HG03378 (cell line): ENCODE data around the gene FCGR3A.

ENCODE experiments used
- ATAC-seq: cut with Tn5 transposase; IDR thresholded peaks from one replicate; pipeline ENCODE4 v1.9.1; 2021; ENCODE audit warnings: mild to moderate bottlenecking, moderate library complexity; ENCODE audit not compliant: unreplicated experiment

FCGR3A gene

DNA sequence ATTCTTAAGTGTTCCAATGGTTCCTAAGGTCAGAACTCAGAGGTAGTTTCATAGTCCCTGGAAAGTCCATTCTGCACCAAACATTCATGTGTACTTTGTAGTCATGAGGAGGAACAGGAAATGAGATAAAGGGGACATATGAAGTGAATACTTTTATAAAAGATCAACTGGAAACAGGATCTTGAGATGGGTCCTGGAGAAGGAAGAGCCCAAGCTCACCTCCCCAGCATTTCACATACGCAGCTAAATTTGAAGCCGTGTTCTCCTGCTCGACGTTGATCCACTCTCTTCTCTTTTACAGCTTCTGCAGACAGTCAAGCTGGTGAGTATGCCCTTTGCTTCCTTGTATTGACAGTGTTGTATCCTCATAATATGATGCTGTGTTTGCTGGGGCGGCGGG is 43.9 kb downstream of the FCGR3A start:
- ATAC-seq, result no peak

DNA sequence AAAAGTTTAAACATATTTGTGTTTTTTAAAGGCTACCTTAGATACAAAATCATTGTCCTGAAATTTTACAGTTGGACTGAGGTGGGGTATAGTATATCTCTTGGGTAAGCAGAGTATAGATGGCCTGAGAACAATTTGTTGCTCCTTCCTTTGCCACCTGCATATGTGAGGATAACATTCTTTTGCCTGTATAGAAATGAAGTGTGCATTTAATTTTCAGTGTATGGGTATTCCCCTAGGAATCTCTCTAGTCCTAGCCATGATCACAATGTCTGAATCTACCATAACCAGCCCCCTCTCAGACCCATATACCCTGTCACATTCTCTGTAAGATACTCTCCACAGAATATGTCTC is 46.2 kb downstream of the FCGR3A start:
- no peak for ATAC-seq

DNA sequence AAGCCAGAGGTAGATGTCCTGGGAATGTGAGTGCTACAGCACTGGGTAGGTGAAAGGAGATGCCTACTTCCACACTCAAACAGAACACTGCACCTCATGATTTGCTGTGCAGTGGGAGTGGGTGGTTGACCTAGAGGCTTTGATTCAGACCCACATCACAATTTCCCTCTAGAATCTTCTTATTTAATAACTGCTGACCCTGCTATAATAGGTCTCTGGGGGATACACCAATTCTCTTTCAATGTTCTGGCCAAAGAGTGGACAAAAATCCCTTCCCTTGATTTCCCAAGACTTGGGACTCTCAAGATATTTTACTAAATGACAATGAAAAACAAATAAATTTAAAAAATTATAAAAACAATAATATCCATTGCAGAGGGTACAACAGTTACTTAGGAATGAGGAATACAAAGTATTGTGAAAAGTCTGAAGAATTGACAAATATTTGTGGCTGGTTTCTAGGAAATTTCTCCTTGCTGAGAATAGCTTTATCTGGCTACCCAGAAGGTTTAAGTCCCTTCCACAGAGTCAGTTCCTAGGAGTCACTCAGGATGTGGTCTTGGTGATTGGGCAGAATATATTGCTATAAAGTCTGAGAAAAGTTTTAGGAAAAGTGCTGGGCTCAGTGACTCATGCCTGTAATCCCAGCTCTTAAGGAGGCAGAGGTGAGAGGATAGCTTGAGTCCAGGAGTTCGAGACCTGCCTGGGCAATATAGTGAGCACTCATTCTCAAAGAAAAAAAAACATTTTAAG is 46.8 kb downstream of the FCGR3A start:
- no peak for ATAC-seq

DNA sequence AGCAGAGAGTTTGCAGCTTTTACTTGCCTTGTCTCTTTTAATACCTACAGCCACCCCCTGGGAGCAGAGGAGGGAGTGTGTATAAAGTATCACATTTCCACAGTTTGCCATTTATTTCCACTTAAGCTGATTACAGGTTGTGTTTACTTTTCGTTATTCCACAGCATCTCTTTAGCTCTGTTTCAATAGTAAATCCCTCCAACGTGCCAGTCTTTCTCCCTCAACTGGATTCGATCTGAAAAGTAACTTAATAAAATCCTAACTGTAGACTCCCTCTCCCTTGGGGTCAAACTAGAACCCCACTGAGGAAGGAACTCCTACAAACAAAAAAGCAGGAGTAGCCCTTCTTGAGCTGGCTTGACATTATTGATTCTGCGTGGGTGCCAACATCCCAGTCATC is 47.4 kb downstream of the FCGR3A start:
- no peak for ATAC-seq

DNA sequence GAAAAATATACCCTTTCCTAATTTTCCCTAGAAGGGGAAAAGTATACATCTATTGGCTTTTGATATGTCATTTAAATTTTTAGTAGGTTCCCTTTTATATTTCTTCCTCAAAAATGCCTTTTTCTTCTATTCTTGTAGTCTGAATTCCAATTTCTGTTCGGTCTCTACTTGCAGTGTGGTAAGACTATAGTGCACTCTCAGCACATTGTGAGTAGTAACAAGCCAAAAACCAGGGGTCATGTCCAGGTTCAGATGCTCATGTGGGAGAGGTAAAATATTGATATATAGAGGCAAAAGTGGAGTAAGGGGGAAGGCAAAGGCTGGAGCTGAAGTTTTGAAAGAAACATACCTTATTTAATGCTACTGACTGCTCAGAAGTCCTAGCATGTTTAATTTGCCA is 48.4 kb downstream of the FCGR3A start:
- ATAC-seq, result no peak

DNA sequence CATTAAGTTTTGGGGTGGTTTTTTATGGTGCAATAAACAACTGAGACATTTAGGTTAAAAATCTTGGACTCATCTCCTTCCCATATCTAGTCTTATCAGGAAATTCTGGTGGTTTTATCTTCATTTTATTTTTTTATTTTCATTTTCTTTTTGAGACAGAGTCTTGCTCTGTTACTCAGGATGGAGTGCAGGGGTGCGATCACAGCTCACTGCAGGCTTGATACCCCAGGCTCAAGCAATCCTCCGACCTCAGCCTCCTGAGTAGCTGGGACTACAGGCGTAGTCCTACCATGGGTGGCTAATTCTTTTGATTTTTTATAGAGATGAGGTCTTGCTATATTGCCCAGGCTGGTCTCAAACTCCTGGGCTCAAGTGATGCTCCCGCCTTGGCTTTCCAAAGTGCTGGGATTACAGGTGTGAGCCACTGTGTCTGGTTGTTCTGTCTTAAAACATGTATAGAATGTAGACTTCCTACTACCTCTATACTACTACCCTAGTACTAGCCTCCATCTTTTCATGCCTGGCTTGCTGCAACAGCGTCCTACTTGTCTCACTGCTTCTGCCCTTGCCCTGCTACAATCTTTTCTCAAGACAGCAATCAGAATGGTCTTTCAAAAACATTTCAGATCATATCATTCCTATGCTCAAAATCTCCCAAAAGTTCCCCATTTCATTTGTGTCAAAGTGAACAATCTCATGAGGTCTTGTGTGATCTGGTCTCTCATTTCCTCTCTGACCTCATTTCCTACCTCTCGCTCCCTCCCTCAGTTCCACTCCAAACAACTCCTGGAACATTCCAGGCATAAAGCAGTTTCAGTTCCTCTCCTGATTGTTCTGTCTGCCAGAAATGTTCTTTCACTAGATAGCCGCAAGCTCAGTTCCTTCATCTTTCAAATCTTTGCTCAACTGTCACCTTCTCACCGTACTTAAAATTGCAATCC is 50.2 kb downstream of the FCGR3A start:
- no peak for ATAC-seq

DNA sequence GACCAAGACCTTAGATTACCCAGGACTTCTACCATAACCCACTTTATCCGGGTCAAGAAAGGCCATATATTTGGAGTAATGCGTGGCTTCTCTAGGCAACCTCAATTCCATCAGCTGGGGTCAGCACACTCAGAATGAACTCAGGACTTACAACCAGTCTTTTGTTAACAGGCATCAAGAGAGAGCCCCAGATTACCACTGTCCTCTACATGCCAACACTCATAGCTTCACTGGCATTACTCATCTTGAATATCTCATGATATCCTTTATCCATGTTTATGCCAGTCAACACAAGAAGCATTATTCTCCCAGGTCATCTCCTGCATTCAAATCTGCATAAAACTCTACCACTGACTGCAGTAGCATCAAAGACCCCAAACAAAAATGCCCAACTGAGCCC is 51.0 kb downstream of the FCGR3A start:
- ATAC-seq, result no peak

DNA sequence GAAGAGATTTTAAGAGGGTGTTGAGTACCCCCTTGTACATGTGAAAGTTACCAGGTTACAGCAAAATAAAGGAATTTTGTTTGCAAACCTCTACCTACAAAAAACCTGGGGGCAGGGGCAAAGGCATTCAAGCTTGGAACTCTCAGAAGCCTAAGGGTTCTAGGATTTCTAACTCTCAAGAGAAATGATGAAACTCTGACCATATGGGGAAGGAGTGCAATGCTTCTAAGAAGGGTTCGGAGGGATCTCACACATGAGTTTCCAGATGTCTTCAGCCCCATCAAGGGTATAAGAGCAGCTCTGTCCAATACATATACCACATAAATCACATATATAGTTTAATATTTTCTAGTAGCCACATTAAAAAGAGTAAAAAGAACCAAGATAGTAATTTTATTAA is 51.7 kb downstream of the FCGR3A start:
- ATAC-seq, result no peak

DNA sequence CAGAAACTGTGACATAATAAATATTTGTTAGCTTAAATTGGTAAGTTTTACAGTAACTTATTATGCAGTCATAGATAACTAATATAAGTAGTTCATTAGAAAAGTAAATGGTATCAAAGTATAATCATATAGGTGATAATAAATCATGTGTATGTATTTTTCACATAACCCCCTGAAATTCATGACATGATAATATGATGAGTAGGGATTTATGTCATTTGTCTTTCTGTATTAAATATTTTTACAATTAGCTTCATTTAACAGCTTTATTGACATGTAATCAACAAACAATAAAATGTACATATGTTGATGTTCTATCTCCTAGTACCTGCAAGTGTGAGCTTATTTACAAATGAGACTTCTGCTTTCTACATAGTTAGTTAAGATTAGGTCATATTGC is 54.1 kb downstream of the FCGR3A start:
- ATAC-seq, result no peak

DNA sequence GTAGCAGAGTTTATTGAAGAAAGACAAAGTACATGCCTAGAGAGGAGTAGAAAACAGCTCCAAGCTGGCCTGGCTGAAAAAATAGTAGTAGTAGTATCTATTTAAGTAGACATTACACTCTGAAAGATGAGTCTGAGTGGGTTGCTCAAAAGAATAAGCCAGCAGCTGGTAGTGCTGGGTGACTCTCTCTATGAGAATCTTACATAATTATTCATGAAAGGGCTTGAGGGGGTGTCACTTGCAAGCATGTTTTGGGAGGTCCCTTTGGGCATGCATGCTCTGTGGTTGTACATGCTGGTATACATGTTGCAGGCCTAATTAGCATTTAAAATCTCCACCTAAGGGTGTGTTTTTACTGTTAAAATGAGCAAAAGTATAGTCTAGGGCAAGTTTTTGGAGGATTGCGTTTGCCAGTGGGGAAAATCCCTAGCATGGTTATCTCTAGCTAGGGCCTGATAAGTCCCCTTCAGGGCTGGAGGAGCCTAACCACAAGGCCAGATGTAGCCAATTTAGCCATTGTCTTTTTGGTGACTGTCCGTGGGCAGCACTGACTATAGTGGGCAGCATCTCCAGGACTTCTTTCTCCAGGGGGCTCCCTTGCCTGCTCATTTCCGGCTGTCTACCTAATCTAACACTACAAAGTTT is 55.4 kb downstream of the FCGR3A start:
- no peak for ATAC-seq

DNA sequence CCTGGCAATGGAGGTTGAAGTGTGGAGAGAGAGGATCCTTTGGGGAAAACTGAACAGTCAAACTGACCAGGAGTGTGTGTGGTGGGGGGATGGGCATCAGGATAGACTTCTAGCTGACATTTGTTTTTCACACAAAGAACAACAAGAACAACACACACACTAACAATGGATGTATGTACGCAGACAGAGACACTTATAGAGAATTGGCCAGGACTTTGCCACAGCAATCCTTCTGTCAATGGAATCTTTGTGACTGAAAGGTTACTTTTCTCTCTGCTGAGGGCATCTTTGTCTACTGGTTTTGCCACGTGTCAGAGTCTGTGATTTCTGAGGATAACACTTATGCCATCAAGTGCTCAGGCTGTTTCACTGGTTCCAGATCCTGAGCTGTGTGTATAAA is 56.8 kb downstream of the FCGR3A start:
- ATAC-seq, result no peak
